Measurements from ENCODE around the gene ARSI.

The ARSI gene

GRCh38 chr5:150341989-150342388 lies 39.3 kb upstream of the ARSI start:
- no peak overlapping the region for H3K4me3 ChIP-seq (ENCODE audit: low read depth in 1 of 5, low read length in 5 of 5)
- no peaks in the 10 kb centered on the region for H3K9me3 ChIP-seq (ENCODE audit: control insufficient read depth in 5 of 5, low read length in 5 of 5)
- H3K9ac ChIP-seq (ENCODE audit: low read length in 5 of 5), result no peak overlapping the region
- no peaks in the 10 kb centered on the region for H3K36me3 ChIP-seq (ENCODE audit: control insufficient read depth in 5 of 5, insufficient read depth in 5 of 5, low read length in 5 of 5)
- H3K27ac ChIP-seq (ENCODE audit: low read depth, low read length), result no peak overlapping the region
- H3K4me1 ChIP-seq (ENCODE audit: control insufficient read depth in 5 of 5, insufficient read depth in 5 of 5, low read length in 5 of 5), result no peaks in the 10 kb centered on the region
- H3K27me3 ChIP-seq (ENCODE audit: control insufficient read depth in 5 of 5, insufficient read depth in 4 of 5, low read length in 5 of 5), result peaks cover 0 to 2% (median 0%) of the 10 kb centered on the region in 5 donors

- no peaks in the 10 kb centered on the region for H3K36me3 ChIP-seq (ENCODE audit: control insufficient read depth in 5 of 5, insufficient read depth in 5 of 5, low read length in 5 of 5)
- no peak overlapping the region for H3K4me3 ChIP-seq (ENCODE audit: low read depth in 1 of 5, low read length in 5 of 5)
- H3K27ac ChIP-seq (ENCODE audit: low read depth, low read length), result no peak overlapping the region
- no peaks in the 10 kb centered on the region for H3K9me3 ChIP-seq (ENCODE audit: control insufficient read depth in 5 of 5, low read length in 5 of 5)
- no peak overlapping the region for H3K9ac ChIP-seq (ENCODE audit: low read length in 5 of 5)
- H3K4me1 ChIP-seq (ENCODE audit: control insufficient read depth in 5 of 5, insufficient read depth in 5 of 5, low read length in 5 of 5), result no peaks in the 10 kb centered on the region
- H3K27me3 ChIP-seq (ENCODE audit: control insufficient read depth in 5 of 5, insufficient read depth in 4 of 5, low read length in 5 of 5), result peaks cover 0 to 2% (median 0%) of the 10 kb centered on the region in 5 donors
These were observed 38.6 kb upstream of the ARSI start for GRCh38 chr5:150341331-150341730.

- Histone ChIP-seq H3K9ac (ENCODE audit: low read length in 5 of 5) (no peak overlapping the region), H3K36me3 (ENCODE audit: control insufficient read depth in 5 of 5, insufficient read depth in 5 of 5, low read length in 5 of 5) (no peaks in the 10 kb centered on the region), H3K27ac (ENCODE audit: low read depth, low read length) (no peak overlapping the region)
These were observed 38.0 kb upstream of the ARSI start for GRCh38 chr5:150340614-150341255.

GRCh38 chr5:150339841-150340240 lies 37.1 kb upstream of the ARSI start:
- Histone ChIP-seq H3K4me1 (ENCODE audit: control insufficient read depth in 5 of 5, insufficient read depth in 5 of 5, low read length in 5 of 5) (no peaks in the 10 kb centered on the region), H3K27me3 (ENCODE audit: control insufficient read depth in 5 of 5, insufficient read depth in 4 of 5, low read length in 5 of 5) (peaks cover 0 to 2% (median 0%) of the 10 kb centered on the region in 5 donors), H3K27ac (ENCODE audit: low read depth, low read length) (no peak overlapping the region), H3K9me3 (ENCODE audit: control insufficient read depth in 5 of 5, low read length in 5 of 5) (no peaks in the 10 kb centered on the region), H3K9ac (ENCODE audit: low read length in 5 of 5) (no peak overlapping the region), H3K4me3 (ENCODE audit: low read depth in 1 of 5, low read length in 5 of 5) (no peak overlapping the region), H3K36me3 (ENCODE audit: control insufficient read depth in 5 of 5, insufficient read depth in 5 of 5, low read length in 5 of 5) (no peaks in the 10 kb centered on the region)

More at GRCh38 chr5:150340614-150341255, 38.0 kb upstream of the ARSI start:
- Histone ChIP-seq H3K4me3 (ENCODE audit: low read depth in 1 of 5, low read length in 5 of 5) (no peak overlapping the region), H3K4me1 (ENCODE audit: control insufficient read depth in 5 of 5, insufficient read depth in 5 of 5, low read length in 5 of 5) (no peaks in the 10 kb centered on the region), H3K27me3 (ENCODE audit: control insufficient read depth in 5 of 5, insufficient read depth in 4 of 5, low read length in 5 of 5) (peaks cover 0 to 2% (median 0%) of the 10 kb centered on the region in 5 donors), H3K9me3 (ENCODE audit: control insufficient read depth in 5 of 5, low read length in 5 of 5) (no peaks in the 10 kb centered on the region)

- Histone ChIP-seq H3K4me1 (ENCODE audit: control insufficient read depth in 5 of 5, insufficient read depth in 5 of 5, low read length in 5 of 5) (no peaks in the 10 kb centered on the region), H3K27me3 (ENCODE audit: control insufficient read depth in 5 of 5, insufficient read depth in 4 of 5, low read length in 5 of 5) (peaks cover 0 to 2% (median 0%) of the 10 kb centered on the region in 5 donors), H3K9ac (ENCODE audit: low read length in 5 of 5) (no peak overlapping the region), H3K27ac (ENCODE audit: low read depth, low read length) (no peak overlapping the region), H3K4me3 (ENCODE audit: low read depth in 1 of 5, low read length in 5 of 5) (no peak overlapping the region), H3K36me3 (ENCODE audit: control insufficient read depth in 5 of 5, insufficient read depth in 5 of 5, low read length in 5 of 5) (no peaks in the 10 kb centered on the region), H3K9me3 (ENCODE audit: control insufficient read depth in 5 of 5, low read length in 5 of 5) (no peaks in the 10 kb centered on the region)
These were observed 36.5 kb upstream of the ARSI start for GRCh38 chr5:150339165-150339564.

GRCh38 chr5:150338546-150338945 lies 35.8 kb upstream of the ARSI start:
- H3K27me3 ChIP-seq (ENCODE audit: control insufficient read depth in 5 of 5, insufficient read depth in 4 of 5, low read length in 5 of 5), result peaks cover 0 to 2% (median 0%) of the 10 kb centered on the region in 5 donors
- H3K36me3 ChIP-seq (ENCODE audit: control insufficient read depth in 5 of 5, insufficient read depth in 5 of 5, low read length in 5 of 5), result no peaks in the 10 kb centered on the region
- H3K4me1 ChIP-seq (ENCODE audit: control insufficient read depth in 5 of 5, insufficient read depth in 5 of 5, low read length in 5 of 5), result no peaks in the 10 kb centered on the region
- H3K27ac ChIP-seq (ENCODE audit: low read depth, low read length), result no peak overlapping the region
- no peak overlapping the region for H3K9ac ChIP-seq (ENCODE audit: low read length in 5 of 5)
- H3K9me3 ChIP-seq (ENCODE audit: control insufficient read depth in 5 of 5, low read length in 5 of 5), result no peaks in the 10 kb centered on the region
- no peak overlapping the region for H3K4me3 ChIP-seq (ENCODE audit: low read depth in 1 of 5, low read length in 5 of 5)

GRCh38 chr5:150335778-150336177 lies 33.1 kb upstream of the ARSI start:
- Histone ChIP-seq H3K4me3 (ENCODE audit: low read depth in 1 of 5, low read length in 5 of 5) (no peak overlapping the region), H3K4me1 (ENCODE audit: control insufficient read depth in 5 of 5, insufficient read depth in 5 of 5, low read length in 5 of 5) (no peaks in the 10 kb centered on the region), H3K27me3 (ENCODE audit: control insufficient read depth in 5 of 5, insufficient read depth in 4 of 5, low read length in 5 of 5) (peaks cover 0 to 2% (median 0%) of the 10 kb centered on the region in 5 donors), H3K9ac (ENCODE audit: low read length in 5 of 5) (no peak overlapping the region), H3K9me3 (ENCODE audit: control insufficient read depth in 5 of 5, low read length in 5 of 5) (no peaks in the 10 kb centered on the region), H3K27ac (ENCODE audit: low read depth, low read length) (no peak overlapping the region), H3K36me3 (ENCODE audit: control insufficient read depth in 5 of 5, insufficient read depth in 5 of 5, low read length in 5 of 5) (no peaks in the 10 kb centered on the region)

GRCh38 chr5:150333400-150333799 lies 30.7 kb upstream of the ARSI start:
- no peaks in the 10 kb centered on the region for H3K36me3 ChIP-seq (ENCODE audit: control insufficient read depth in 5 of 5, insufficient read depth in 5 of 5, low read length in 5 of 5)
- H3K27me3 ChIP-seq (ENCODE audit: control insufficient read depth in 5 of 5, insufficient read depth in 4 of 5, low read length in 5 of 5), result no peaks in the 10 kb centered on the region
- no peak overlapping the region for H3K4me3 ChIP-seq (ENCODE audit: low read depth in 1 of 5, low read length in 5 of 5)
- no peak overlapping the region for H3K27ac ChIP-seq (ENCODE audit: low read depth, low read length)
- H3K9ac ChIP-seq (ENCODE audit: low read length in 5 of 5), result no peak overlapping the region
- H3K9me3 ChIP-seq (ENCODE audit: control insufficient read depth in 5 of 5, low read length in 5 of 5), result no peaks in the 10 kb centered on the region
- peaks cover 0 to 4% (median 0%) of the 10 kb centered on the region in 5 donors for H3K4me1 ChIP-seq (ENCODE audit: control insufficient read depth in 5 of 5, insufficient read depth in 5 of 5, low read length in 5 of 5)

- Histone ChIP-seq H3K9ac (ENCODE audit: low read length in 5 of 5) (no peak overlapping the region), H3K36me3 (ENCODE audit: control insufficient read depth in 5 of 5, insufficient read depth in 5 of 5, low read length in 5 of 5) (no peaks in the 10 kb centered on the region), H3K4me3 (ENCODE audit: low read depth in 1 of 5, low read length in 5 of 5) (no peak overlapping the region), H3K27ac (ENCODE audit: low read depth, low read length) (no peak overlapping the region), H3K4me1 (ENCODE audit: control insufficient read depth in 5 of 5, insufficient read depth in 5 of 5, low read length in 5 of 5) (peaks cover 0 to 4% (median 0%) of the 10 kb centered on the region in 5 donors), H3K27me3 (ENCODE audit: control insufficient read depth in 5 of 5, insufficient read depth in 4 of 5, low read length in 5 of 5) (peaks cover 0 to 6% (median 0%) of the 10 kb centered on the region in 5 donors), H3K9me3 (ENCODE audit: control insufficient read depth in 5 of 5, low read length in 5 of 5) (no peaks in the 10 kb centered on the region)
These were observed 27.5 kb upstream of the ARSI start for GRCh38 chr5:150329881-150330876.

- H3K27me3 ChIP-seq (ENCODE audit: control insufficient read depth in 5 of 5, insufficient read depth in 4 of 5, low read length in 5 of 5), result peaks cover 0 to 8% (median 0%) of the 10 kb centered on the region in 5 donors
- no peak overlapping the region for H3K4me3 ChIP-seq (ENCODE audit: low read depth in 1 of 5, low read length in 5 of 5)
- peaks cover 0 to 4% (median 0%) of the 10 kb centered on the region in 5 donors for H3K4me1 ChIP-seq (ENCODE audit: control insufficient read depth in 5 of 5, insufficient read depth in 5 of 5, low read length in 5 of 5)
- no peaks in the 10 kb centered on the region for H3K36me3 ChIP-seq (ENCODE audit: control insufficient read depth in 5 of 5, insufficient read depth in 5 of 5, low read length in 5 of 5)
- H3K9me3 ChIP-seq (ENCODE audit: control insufficient read depth in 5 of 5, low read length in 5 of 5), result no peaks in the 10 kb centered on the region
- H3K9ac ChIP-seq (ENCODE audit: low read length in 5 of 5), result no peak overlapping the region
- no peak overlapping the region for H3K27ac ChIP-seq (ENCODE audit: low read depth, low read length)
These were observed 26.3 kb upstream of the ARSI start for GRCh38 chr5:150329038-150329437.

Measured in subcutaneous abdominal adipose tissue (tissue), 5 donors.